HepG2 (cell line): ENCODE data around the gene KIAA2012. TPM values are rescaled to one million over a fixed set of nuclear protein-coding genes. Genes with fewer than 3 reads are reported as not detected.

ENCODE experiments used
- ATAC-seq: fragments of 200-7000 bp; cut with Tn5 transposase; 3 replicates; pipeline ENCODE4 v1.9.1; 2020; ENCODE audit warnings: mild to moderate bottlenecking, moderate library complexity
- BruUV-seq: library from RNA; stranded (reverse); fragments of 400-500 nt; replicated peaks from 2 replicates; lab custom pipeline; 2021; lab: Mats Ljungman, UMichigan
- CTCF ChIA-PET: fragments of 300-600 bp; formaldehyde crosslinking; extraction: SDS; loops from one replicate; lab custom pipeline; 2021; ENCODE audit warnings: low total read pairs, inconsistent platforms, low intra/inter-chr PET ratio; lab: Yijun Ruan, JAX
- POLR2A ChIA-PET: fragments of 350-600 bp; sonication (Branson Sonifier 250); formaldehyde crosslinking; loops from one replicate; lab custom pipeline; 2020; ENCODE audit warnings: antibody characterized with exemption, inconsistent platforms; lab: Yijun Ruan, JAX
- DNase-seq: peaks from one replicate; pipeline ENCODE4 v3.0.0-alpha.2; 2015; ENCODE audit warnings: low spot score
- FAIRE-seq: peaks from 3 replicates; lab custom pipeline; 2011; peaks lifted over from hg19 to GRCh38; lab: Jason Lieb, UNC
- H2AFZ ChIP-seq: one replicate; pipeline ENCODE4 v1.6.1; 2011; ENCODE audit warnings: low read length, inconsistent platforms
- H3K27ac ChIP-seq: fragments of 300-600 bp; 3 replicates; pipeline ENCODE4 v1.8.0; 2011; ENCODE audit warnings: mixed run types, mild to moderate bottlenecking, mixed read lengths, low read length, inconsistent platforms; ENCODE audit not compliant: insufficient read depth; ENCODE audit errors: extremely low read length
- H3K27me3 ChIP-seq, 2 experiments: fragments of 200-600 bp in 1 of 2; 2 replicates in 1 of 2; 3 replicates in 1 of 2; pipeline versions ENCODE4 v1.6.0 to v1.8.0; 2011; ENCODE audit warnings: low read length in 2 of 2, mild to moderate bottlenecking in 2 of 2, moderate library complexity in 2 of 2, inconsistent platforms in 1 of 2; ENCODE audit not compliant: insufficient read depth in 2 of 2, control insufficient read depth in 1 of 2
- H3K36me3 ChIP-seq, 2 experiments: fragments of 200-600 bp in 1 of 2; replicated peaks in 1 of 2; 2 replicates in 1 of 2; 3 replicates in 1 of 2; pipeline versions ENCODE4 v1.5.1 to v1.8.0; 2011; ENCODE audit warnings: low read length in 2 of 2, inconsistent platforms in 1 of 2; ENCODE audit not compliant: insufficient read depth in 2 of 2, control insufficient read depth in 1 of 2
- H3K4me1 ChIP-seq: 2 replicates; pipeline ENCODE4 v1.5.1; 2012; ENCODE audit warnings: low read length, inconsistent platforms; ENCODE audit not compliant: insufficient read depth
- H3K4me2 ChIP-seq: 2 replicates; pipeline ENCODE4 v1.6.0; 2011; ENCODE audit warnings: low read depth, low read length, inconsistent platforms
- H3K4me3 ChIP-seq, 3 experiments: fragments of 200-600 bp in 1 of 3; sonication (generic), shearing (Covaris generic) in 1 of 3; replicated peaks in 1 of 3; 2 replicates each; pipeline ENCODE4 v1.5.1; 2011 to 2016; ENCODE audit warnings: low read length in 3 of 3, inconsistent platforms in 2 of 3, low read depth in 2 of 3, mild to moderate bottlenecking in 2 of 3, control low read depth in 1 of 3, mixed read lengths in 1 of 3; ENCODE audit not compliant: insufficient read depth in 1 of 3
- H3K79me2 ChIP-seq: one replicate; pipeline ENCODE4 v1.6.1; 2011; ENCODE audit warnings: low read length, inconsistent platforms; ENCODE audit not compliant: insufficient read depth
- H3K9ac ChIP-seq: 2 replicates; pipeline ENCODE4 v1.6.0; 2011; ENCODE audit warnings: mild to moderate bottlenecking, low read depth, low read length, inconsistent platforms; ENCODE audit not compliant: insufficient read depth
- H3K9me3 ChIP-seq: 2 replicates; pipeline ENCODE4 v1.5.1; 2012; ENCODE audit warnings: mild to moderate bottlenecking, low read length
- H4K20me1 ChIP-seq: 2 replicates; pipeline ENCODE4 v1.6.0; 2011; ENCODE audit warnings: inconsistent platforms, mild to moderate bottlenecking, low read length, moderate library complexity; ENCODE audit not compliant: insufficient read depth
- DPF2 ChIP-seq: sonication (generic); formaldehyde crosslinking; IDR thresholded peaks from 2 replicates; pipeline ENCODE4 v1.4.0; 2020; ENCODE audit warnings: mild to moderate bottlenecking, low read depth, missing genetic modification reagents, borderline replicate concordance
- MZF1 ChIP-seq: sonication (generic); formaldehyde crosslinking; IDR thresholded peaks from 2 replicates; pipeline ENCODE4 v1.8.1; 2023; ENCODE audit warnings: mild to moderate bottlenecking, missing genetic modification reagents, borderline replicate concordance
- PCBP2 ChIP-seq: fragments of 200-400 bp; formaldehyde crosslinking; optimal IDR thresholded peaks from 2 replicates; pipeline ENCODE3; 2018; ENCODE audit warnings: low read length, low read depth; ENCODE audit not compliant: poor library complexity, severe bottlenecking
- POLR2G ChIP-seq: fragments of 200-400 bp; formaldehyde crosslinking; IDR thresholded peaks from 2 replicates; pipeline ENCODE4 v1.6.1; 2018; ENCODE audit warnings: mild to moderate bottlenecking, low read depth, low read length, moderate library complexity
- RAD51 ChIP-seq: fragments of 450-650 bp; IDR thresholded peaks from 2 replicates; pipeline ENCODE4 v1.6.1; 2016; ENCODE audit warnings: borderline replicate concordance
- TBL1XR1 ChIP-seq: fragments of 150-350 bp; IDR thresholded peaks from 2 replicates; pipeline ENCODE4 v1.6.1; 2014; ENCODE audit warnings: borderline replicate concordance, low read length; ENCODE audit not compliant: partially characterized antibody
- TBP ChIP-seq: sonication (generic); formaldehyde crosslinking; IDR thresholded peaks from 2 replicates; pipeline ENCODE4 v1.5.0; 2020; ENCODE audit warnings: missing genetic modification reagents
- TBX3 ChIP-seq: fragments of 450-650 bp; IDR thresholded peaks from 2 replicates; pipeline ENCODE4 v1.6.1; 2017; ENCODE audit warnings: antibody characterized with exemption, mild to moderate bottlenecking, inconsistent platforms, borderline replicate concordance
- ZC3H4 ChIP-seq: sonication (generic); formaldehyde crosslinking; IDR thresholded peaks from 2 replicates; pipeline ENCODE4 v1.4.0; 2020; ENCODE audit warnings: missing genetic modification reagents, borderline replicate concordance
- ZNF101 ChIP-seq: sonication (generic); formaldehyde crosslinking; IDR thresholded peaks from 2 replicates; pipeline ENCODE4 v1.4.0; 2020; ENCODE audit warnings: mild to moderate bottlenecking, low read depth, missing genetic modification reagents, borderline replicate concordance
- ZNF180 ChIP-seq: sonication (generic); formaldehyde crosslinking; IDR thresholded peaks from 2 replicates; pipeline ENCODE4 v1.4.0; 2020; ENCODE audit warnings: low read depth, missing genetic modification reagents, borderline replicate concordance
- ZNF431 ChIP-seq: sonication (generic); formaldehyde crosslinking; IDR thresholded peaks from 2 replicates; pipeline ENCODE4 v1.9.0; 2022; ENCODE audit warnings: missing genetic modification reagents, low read depth, mild to moderate bottlenecking, borderline replicate concordance
- ZNF496 ChIP-seq: sonication (generic); formaldehyde crosslinking; IDR thresholded peaks from 2 replicates; pipeline ENCODE4 v1.8.1; 2023; ENCODE audit warnings: mild to moderate bottlenecking, moderate library complexity, missing genetic modification reagents; ENCODE audit not compliant: insufficient replicate concordance
- ZNF552 ChIP-seq: sonication (generic); formaldehyde crosslinking; IDR thresholded peaks from 2 replicates; pipeline ENCODE4 v1.9.0; 2022; ENCODE audit warnings: missing genetic modification reagents, mild to moderate bottlenecking, borderline replicate concordance
- ZNF780A ChIP-seq: sonication (generic); formaldehyde crosslinking; IDR thresholded peaks from 2 replicates; pipeline ENCODE4 v1.8.0; 2022; ENCODE audit warnings: mild to moderate bottlenecking, missing genetic modification reagents, moderate library complexity
- ZNF839 ChIP-seq: sonication (generic); formaldehyde crosslinking; IDR thresholded peaks from 2 replicates; pipeline ENCODE4 v1.4.0; 2020; ENCODE audit warnings: missing genetic modification reagents, mild to moderate bottlenecking, borderline replicate concordance
- WGBS: methylation state at CpG from one replicate; pipeline ENCODE4 v1.1.6; 2017; ENCODE audit warnings: low lambda C conversion rate; 5-methylcytosine and 5-hydroxymethylcytosine counted together
- in situ Hi-C: cut with HindIII; loops from 2 replicates; pipeline ENCODE4 v1.10.0; 2017; ENCODE audit warnings: low pct_unique_long_range_greater_than_20kb; ENCODE audit not compliant: extremely low pct_ligation_motif_present
- intact Hi-C: fragments of 100-400 bp; cut with micrococcal nuclease; formaldehyde crosslinking; loops from one replicate; pipeline ENCODE4 v1.10.0; 2022; ENCODE audit not compliant: unreplicated experiment
- polyA plus RNA-seq, 8 experiments: library from polyadenylated mRNA; depleted of rRNA in 3 of 8; stranded (reverse) in 7 of 8; unstranded in 1 of 8; fragments of >200 nt; fragmentation: Illumina TruSeq in 4 of 8; extraction: Trizol in 4 of 8; gene quantifications; 2 replicates each; pipeline versions ENCODE4 v1.2.1 to v1.2.3, GENCODE V29; 2011 to 2016; ENCODE audit warnings: low read depth in 4 of 8, missing spikeins in 1 of 8, mixed read lengths in 1 of 8; ENCODE audit not compliant: insufficient read depth in 1 of 8
- total RNA-seq, 5 experiments: library from RNA; depleted of rRNA; stranded (reverse); fragments of >200 nt; fragmentation: Illumina TruSeq; extraction: Trizol; gene quantifications; 2 replicates each; pipeline ENCODE4 v1.2.3, GENCODE V29; 2016; ENCODE audit warnings: low read depth in 1 of 5
- TF ChIP-seq, protein P1 (sequence below): sonication (generic); formaldehyde crosslinking; IDR thresholded peaks from 2 replicates; pipeline ENCODE4; 2020; ENCODE audit warnings: missing genetic modification reagents, mild to moderate bottlenecking, borderline replicate concordance
- TF ChIP-seq, protein P2 (sequence below): sonication (generic); formaldehyde crosslinking; IDR thresholded peaks from 2 replicates; pipeline ENCODE4 v1.4.0; 2020; ENCODE audit warnings: missing genetic modification reagents

Gene KIAA2012
- total and polyA plus RNA-seq, 2 of the 13 experiments (the other 11 are each of a cell fraction or from before 2014, with no cell fraction given) = not detected

DNA sequence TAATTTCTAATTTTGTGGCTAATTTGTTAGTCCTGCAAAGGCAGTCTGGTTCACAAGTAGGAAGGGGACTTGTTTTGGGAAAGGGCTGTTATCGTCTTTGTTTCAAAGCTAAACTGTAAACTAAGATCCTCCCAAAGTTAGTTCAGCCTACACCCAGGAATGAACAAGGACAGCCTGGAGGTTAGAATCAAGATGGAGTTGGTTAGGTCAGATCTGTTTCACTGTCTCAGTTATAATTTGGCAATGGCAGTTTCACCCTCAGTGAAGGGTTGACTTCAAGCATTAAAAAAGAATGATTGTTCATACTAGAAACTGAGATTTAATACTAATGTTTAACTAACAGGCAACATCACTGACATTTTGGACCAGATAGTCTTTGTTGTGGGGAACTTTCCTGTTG lies 69.5 kb downstream of the KIAA2012 start (continued):
- TF ChIP-seq, protein P1, sequence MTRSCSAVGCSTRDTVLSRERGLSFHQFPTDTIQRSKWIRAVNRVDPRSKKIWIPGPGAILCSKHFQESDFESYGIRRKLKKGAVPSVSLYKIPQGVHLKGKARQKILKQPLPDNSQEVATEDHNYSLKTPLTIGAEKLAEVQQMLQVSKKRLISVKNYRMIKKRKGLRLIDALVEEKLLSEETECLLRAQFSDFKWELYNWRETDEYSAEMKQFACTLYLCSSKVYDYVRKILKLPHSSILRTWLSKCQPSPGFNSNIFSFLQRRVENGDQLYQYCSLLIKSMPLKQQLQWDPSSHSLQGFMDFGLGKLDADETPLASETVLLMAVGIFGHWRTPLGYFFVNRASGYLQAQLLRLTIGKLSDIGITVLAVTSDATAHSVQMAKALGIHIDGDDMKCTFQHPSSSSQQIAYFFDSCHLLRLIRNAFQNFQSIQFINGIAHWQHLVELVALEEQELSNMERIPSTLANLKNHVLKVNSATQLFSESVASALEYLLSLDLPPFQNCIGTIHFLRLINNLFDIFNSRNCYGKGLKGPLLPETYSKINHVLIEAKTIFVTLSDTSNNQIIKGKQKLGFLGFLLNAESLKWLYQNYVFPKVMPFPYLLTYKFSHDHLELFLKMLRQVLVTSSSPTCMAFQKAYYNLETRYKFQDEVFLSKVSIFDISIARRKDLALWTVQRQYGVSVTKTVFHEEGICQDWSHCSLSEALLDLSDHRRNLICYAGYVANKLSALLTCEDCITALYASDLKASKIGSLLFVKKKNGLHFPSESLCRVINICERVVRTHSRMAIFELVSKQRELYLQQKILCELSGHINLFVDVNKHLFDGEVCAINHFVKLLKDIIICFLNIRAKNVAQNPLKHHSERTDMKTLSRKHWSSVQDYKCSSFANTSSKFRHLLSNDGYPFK = no peak
- TF ChIP-seq, all 625 proteins: peak for 0

DNA sequence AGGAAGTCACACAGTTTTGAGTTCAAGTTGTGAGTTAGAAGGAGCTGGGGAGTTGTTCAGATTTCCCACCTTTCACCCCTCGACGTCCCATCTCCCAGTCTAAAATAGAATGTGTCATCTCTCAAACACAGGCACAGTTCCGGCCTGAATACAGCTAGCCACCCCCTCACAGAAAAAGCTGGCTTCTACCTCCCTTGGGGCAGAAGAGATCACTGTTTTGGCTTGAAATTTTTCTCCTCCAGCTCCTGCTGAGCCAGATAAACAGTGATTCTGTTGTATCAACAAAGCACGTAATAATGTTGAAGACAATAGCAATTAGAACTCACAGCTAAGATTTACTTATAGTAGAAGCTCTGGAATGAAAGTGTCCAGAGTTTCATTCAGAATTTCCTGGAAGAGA lies 74.7 kb downstream of the KIAA2012 start:
- BruUV-seq = no TSS peak
- 25% methylated on average over 4 of the region's 4 CpGs for WGBS
- TF ChIP-seq, protein P2, sequence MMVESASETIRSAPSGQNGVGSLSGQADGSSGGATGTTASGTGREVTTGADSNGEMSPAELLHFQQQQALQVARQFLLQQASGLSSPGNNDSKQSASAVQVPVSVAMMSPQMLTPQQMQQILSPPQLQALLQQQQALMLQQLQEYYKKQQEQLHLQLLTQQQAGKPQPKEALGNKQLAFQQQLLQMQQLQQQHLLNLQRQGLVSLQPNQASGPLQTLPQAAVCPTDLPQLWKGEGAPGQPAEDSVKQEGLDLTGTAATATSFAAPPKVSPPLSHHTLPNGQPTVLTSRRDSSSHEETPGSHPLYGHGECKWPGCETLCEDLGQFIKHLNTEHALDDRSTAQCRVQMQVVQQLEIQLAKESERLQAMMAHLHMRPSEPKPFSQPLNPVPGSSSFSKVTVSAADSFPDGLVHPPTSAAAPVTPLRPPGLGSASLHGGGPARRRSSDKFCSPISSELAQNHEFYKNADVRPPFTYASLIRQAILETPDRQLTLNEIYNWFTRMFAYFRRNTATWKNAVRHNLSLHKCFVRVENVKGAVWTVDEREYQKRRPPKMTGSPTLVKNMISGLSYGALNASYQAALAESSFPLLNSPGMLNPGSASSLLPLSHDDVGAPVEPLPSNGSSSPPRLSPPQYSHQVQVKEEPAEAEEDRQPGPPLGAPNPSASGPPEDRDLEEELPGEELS (CRISPR knock-in tag) = no peak
- TF ChIP-seq ZNF552 (no peak), POLR2G (no peak), ZNF839 (CRISPR knock-in tag) (no peak), TBX3 (no peak), PCBP2 (no peak), ZNF180 (CRISPR knock-in tag) (no peak), TBP (CRISPR knock-in tag) (no peak), MZF1 (CRISPR knock-in tag) (no peak), ZNF780A (CRISPR knock-in tag) (no peak), ZC3H4 (CRISPR knock-in tag) (no peak), ZNF101 (CRISPR knock-in tag) (no peak), TBL1XR1 (no peak), DPF2 (CRISPR knock-in tag) (no peak), ZNF496 (CRISPR knock-in tag) (no peak), ZNF431 (no peak), RAD51 (no peak)
- H4K20me1 ChIP-seq = no peaks in the 10 kb centered on the region
- H3K79me2 ChIP-seq = no peaks in the 10 kb centered on the region
- peaks cover 10% of the 10 kb centered on the region; the same call in 1 of the 2 replicates for H3K4me1 ChIP-seq
- no peak overlapping the region for H2AFZ ChIP-seq
- intact Hi-C loops (no loop called here), in situ Hi-C loops (no loop called here)
- POLR2A ChIA-PET = no interaction called here
- H3K27me3 ChIP-seq = peaks cover 11 to 30% of the 10 kb centered on the region in 2 experiments
- CTCF ChIA-PET = no interaction called here
- H3K9me3 ChIP-seq = no peaks in the 10 kb centered on the region
- no peaks in the 10 kb centered on the region for H3K36me3 ChIP-seq
- DNase-seq = no peak
- no peak overlapping the region for H3K27ac ChIP-seq
- ATAC-seq = no peak
- no peak overlapping the region for H3K4me3 ChIP-seq
- no peak for FAIRE-seq
- no peak overlapping the region for H3K9ac ChIP-seq
- H3K4me2 ChIP-seq = no peak overlapping the region
